Endometrium (tissue), 2 donors: Measurements from ENCODE around the gene CCDC40.

Source experiments
- FAIRE-seq: peaks from 2 replicates; lab custom pipeline; 2012; peaks lifted over from hg19 to GRCh38; lab: Jason Lieb, UNC
- donor health status: control.
- donor health status: control.

CCDC40 gene

GRCh38 chr17:80115159-80115558 is 78.7 kb downstream of the CCDC40 start:
- no peak for FAIRE-seq

GRCh38 chr17:80116276-80116920 is 80.0 kb downstream of the CCDC40 start:
- no peak for FAIRE-seq

- FAIRE-seq, result no peak
Measured at GRCh38 chr17:80116921-80117380, 80.5 kb downstream of the CCDC40 start.

- no peak for FAIRE-seq
Measured at GRCh38 chr17:80117491-80118401, 81.3 kb downstream of the CCDC40 start.

GRCh38 chr17:80118601-80119270 is 82.3 kb downstream of the CCDC40 start:
- FAIRE-seq, result no peak

GRCh38 chr17:80119271-80119791 is 82.9 kb downstream of the CCDC40 start:
- no peak for FAIRE-seq

GRCh38 chr17:80119839-80120238 is 83.4 kb downstream of the CCDC40 start:
- FAIRE-seq, result no peak

GRCh38 chr17:80122026-80122575 is 85.7 kb downstream of the CCDC40 start:
- no peak for FAIRE-seq

GRCh38 chr17:80122926-80123505 is 86.6 kb downstream of the CCDC40 start:
- FAIRE-seq, result no peak

- FAIRE-seq, result no peak
Measured at GRCh38 chr17:80123791-80124190, 87.3 kb downstream of the CCDC40 start.

GRCh38 chr17:80124351-80124981 is 88.0 kb downstream of the CCDC40 start:
- no peak for FAIRE-seq

- no peak for FAIRE-seq
Measured at GRCh38 chr17:80125656-80126448, 89.4 kb downstream of the CCDC40 start.

GRCh38 chr17:80126449-80126715 is 89.9 kb downstream of the CCDC40 start:
- no peak for FAIRE-seq

GRCh38 chr17:80129006-80129565 is 92.6 kb downstream of the CCDC40 start:
- FAIRE-seq, result no peak

GRCh38 chr17:80130992-80131391 is 94.5 kb downstream of the CCDC40 start:
- FAIRE-seq, result no peak

GRCh38 chr17:80132906-80133625 is 96.6 kb downstream of the CCDC40 start:
- FAIRE-seq, result no peak

GRCh38 chr17:80133626-80133970 is 97.2 kb downstream of the CCDC40 start:
- FAIRE-seq, result no peak

- no peak for FAIRE-seq
Measured at GRCh38 chr17:80137131-80137530, 100.7 kb downstream of the CCDC40 start.

GRCh38 chr17:80138856-80139426 is 102.5 kb downstream of the CCDC40 start:
- no peak for FAIRE-seq
